Measurements from ENCODE around the gene SYNE1. TPM values are rescaled to one million over a fixed set of nuclear protein-coding genes. Genes with fewer than 3 reads are reported as not detected.

The SYNE1 gene
- total RNA-seq, 2 experiments from 2014 or later = 74.6 to 140 TPM

GRCh38 chr6:152112491-152113261, 524.5 kb downstream of the SYNE1 start:
- Histone ChIP-seq H3K9me3 (ENCODE audit: low read length) (no peaks in the 10 kb centered on the region), H3K4me3 (ENCODE audit: low read depth, low read length, poor library complexity, severe bottlenecking) (no peak overlapping the region), H3K27ac (ENCODE audit: low read depth, low read length, poor library complexity, severe bottlenecking) (no peak overlapping the region), H3K4me2 (ENCODE audit: low read length) (no peak overlapping the region), H3K4me1 (ENCODE audit: insufficient read depth, low read length, poor library complexity, severe bottlenecking) (no peaks in the 10 kb centered on the region), H2AFZ (ENCODE audit: low read length) (no peak overlapping the region), H3K9me2 (ENCODE audit: insufficient read depth, low read length) (no peaks in the 10 kb centered on the region), H3K36me3 (ENCODE audit: insufficient read depth, low read length) (no peaks in the 10 kb centered on the region), H4K20me1 (ENCODE audit: insufficient read depth, low read length) (no peaks in the 10 kb centered on the region), H3K79me2 (ENCODE audit: insufficient read depth, low read depth, low read length) (no peaks in the 10 kb centered on the region)
- no TSS peak for BruUV-seq (replicated peaks)
- DNase-seq (ENCODE audit: low spot score) = no peak
- CTCF ChIA-PET (ENCODE audit: unreplicated experiment) = no interaction called here
- no peak for TF ChIP-seq CTCF (conservative IDR thresholded peaks at IDR 0.05; ENCODE audit: low read length)
- TF ChIP-seq EZH2phosphoT487 (IDR thresholded peaks at IDR 0.05; ENCODE audit: borderline replicate concordance, low read depth, low read length) = no peak
- intact Hi-C loops (cut with micrococcal nuclease; ENCODE audit: unreplicated experiment) = loop anchor here (10.0 kb wide), 1 partner anchor 438 kb away; no protein-coding TSS in a partner anchor
- POLR2A ChIA-PET = no interaction called here

GRCh38 chr6:152110886-152111820, 526.0 kb downstream of the SYNE1 start:
- TF ChIP-seq EZH2phosphoT487 (IDR thresholded peaks at IDR 0.05; ENCODE audit: borderline replicate concordance, low read depth, low read length) (no peak), CTCF (conservative IDR thresholded peaks at IDR 0.05; ENCODE audit: low read length) (no peak)
- no peak overlapping the region for H2AFZ ChIP-seq (ENCODE audit: low read length)
- H3K9me2 ChIP-seq (ENCODE audit: insufficient read depth, low read length) = no peaks in the 10 kb centered on the region
- H3K4me1 ChIP-seq (ENCODE audit: insufficient read depth, low read length, poor library complexity, severe bottlenecking) = no peaks in the 10 kb centered on the region
- no peaks in the 10 kb centered on the region for H4K20me1 ChIP-seq (ENCODE audit: insufficient read depth, low read length)
- intact Hi-C loops (cut with micrococcal nuclease; ENCODE audit: unreplicated experiment) = loop anchor here (10.0 kb wide), 1 partner anchor 436 kb away; no protein-coding TSS in a partner anchor
- no peaks in the 10 kb centered on the region for H3K79me2 ChIP-seq (ENCODE audit: insufficient read depth, low read depth, low read length)
- no peak overlapping the region for H3K4me2 ChIP-seq (ENCODE audit: low read length)
- no peaks in the 10 kb centered on the region for H3K36me3 ChIP-seq (ENCODE audit: insufficient read depth, low read length)
- no peak overlapping the region for H3K27ac ChIP-seq (ENCODE audit: low read depth, low read length, poor library complexity, severe bottlenecking)
- no peaks in the 10 kb centered on the region for H3K9me3 ChIP-seq (ENCODE audit: low read length)
- ChIA-PET POLR2A (no interaction called here), CTCF (ENCODE audit: unreplicated experiment) (no interaction called here)
- no TSS peak for BruUV-seq (replicated peaks)
- H3K4me3 ChIP-seq (ENCODE audit: low read depth, low read length, poor library complexity, severe bottlenecking) = no peak overlapping the region
- no peak for DNase-seq (ENCODE audit: low spot score)

All from OCI-LY7 (cell line).